Measurements from ENCODE around the gene PEX3. TPM values are rescaled to one million over a fixed set of nuclear protein-coding genes. Genes with fewer than 3 reads are reported as not detected.

PEX3 gene
- total RNA-seq, 2 experiments from 2014 or later, result 29.3 to 31.3 TPM

GRCh38 chr6:143531720-143532499 lies 81.3 kb downstream of the PEX3 start:
- Mint-ChIP-seq H3K4me3 (no peak overlapping the region), H3K36me3 (no peaks in the 10 kb centered on the region), H3K27ac (no peak overlapping the region), H3K27me3 (no peaks in the 10 kb centered on the region), H3K9me3 (no peaks in the 10 kb centered on the region), H3K4me1 (peaks cover 16% of the 10 kb centered on the region)
- DNase-seq, result no peak

GRCh38 chr6:143535189-143535614 lies 84.6 kb downstream of the PEX3 start:
- Mint-ChIP-seq H3K27ac (no peak overlapping the region), H3K9me3 (no peaks in the 10 kb centered on the region), H3K36me3 (no peaks in the 10 kb centered on the region), H3K4me3 (no peak overlapping the region), H3K27me3 (peaks cover 4% of the 10 kb centered on the region), H3K4me1 (peaks cover 10% of the 10 kb centered on the region)
- no peak for DNase-seq

- Mint-ChIP-seq H3K9me3 (no peaks in the 10 kb centered on the region), H3K27me3 (peaks cover 6% of the 10 kb centered on the region), H3K4me1 (peaks cover 10% of the 10 kb centered on the region), H3K4me3 (peak overlapping the region; percentile 60), H3K36me3 (no peaks in the 10 kb centered on the region), H3K27ac (no peak overlapping the region)
- DNase-seq, result peak; percentile 53
Measured at GRCh38 chr6:143536461-143536865, 85.9 kb downstream of the PEX3 start.

GRCh38 chr6:143536866-143537691 lies 86.5 kb downstream of the PEX3 start:
- Mint-ChIP-seq H3K4me3 (peak overlapping the region; percentile 77), H3K27ac (no peak overlapping the region), H3K36me3 (no peaks in the 10 kb centered on the region), H3K4me1 (peaks cover 10% of the 10 kb centered on the region), H3K27me3 (peaks cover 6% of the 10 kb centered on the region), H3K9me3 (no peaks in the 10 kb centered on the region)
- DNase-seq, result peak; percentile 69

GRCh38 chr6:143538374-143538773 lies 87.8 kb downstream of the PEX3 start:
- no peaks in the 10 kb centered on the region for H3K36me3 Mint-ChIP-seq
- DNase-seq, result no peak
- H3K4me1 Mint-ChIP-seq, result peaks cover 10% of the 10 kb centered on the region
- no peak overlapping the region for H3K27ac Mint-ChIP-seq
- no peaks in the 10 kb centered on the region for H3K9me3 Mint-ChIP-seq
- peak overlapping the region; percentile 77 for H3K4me3 Mint-ChIP-seq
- peaks cover 6% of the 10 kb centered on the region for H3K27me3 Mint-ChIP-seq

GRCh38 chr6:143539106-143539505 lies 88.5 kb downstream of the PEX3 start:
- Mint-ChIP-seq H3K27ac (no peak overlapping the region), H3K4me1 (peaks cover 10% of the 10 kb centered on the region), H3K4me3 (no peak overlapping the region), H3K36me3 (no peaks in the 10 kb centered on the region), H3K27me3 (peaks cover 6% of the 10 kb centered on the region), H3K9me3 (no peaks in the 10 kb centered on the region)
- no peak for DNase-seq

- Mint-ChIP-seq H3K27ac (no peak overlapping the region), H3K27me3 (peaks cover 6% of the 10 kb centered on the region), H3K9me3 (no peaks in the 10 kb centered on the region), H3K36me3 (no peaks in the 10 kb centered on the region), H3K4me1 (peaks cover 10% of the 10 kb centered on the region), H3K4me3 (no peak overlapping the region)
- DNase-seq, result no peak
Measured at GRCh38 chr6:143539734-143540133, 89.1 kb downstream of the PEX3 start.

- Mint-ChIP-seq H3K27me3 (peaks cover 6% of the 10 kb centered on the region), H3K36me3 (no peaks in the 10 kb centered on the region), H3K9me3 (no peaks in the 10 kb centered on the region), H3K27ac (no peak overlapping the region), H3K4me3 (no peak overlapping the region), H3K4me1 (peaks cover 12% of the 10 kb centered on the region)
- no peak for DNase-seq
Measured at GRCh38 chr6:143540192-143540591, 89.6 kb downstream of the PEX3 start.

Other genes with a start within 250 kb of the PEX3 start
- 10 to 100 TPM; 29.6 to 31.6 TPM for gene ADAT2, start 110 bp upstream of the PEX3 start, total RNA-seq
- 1 to 10 TPM; 8.4 to 9.1 TPM for gene FUCA2, start 60.9 kb downstream of the PEX3 start, total RNA-seq
- gene PHACTR2, start 227.2 kb downstream of the PEX3 start, total RNA-seq, result 10 to 100 TPM; 18.8 to 22.1 TPM

Data from activated naive CD8-positive, alpha-beta T cell treated with anti-CD3 and anti-CD28 coated beads for 36 hours (primary cell).